Amygdala (tissue), 56 donors: ENCODE results near the gene PUS7L.
"Not testable (repeated sequence)": the region's sequence is repeated elsewhere in the genome, so short reads cannot be mapped to it uniquely, and the experiment has no call there.

ENCODE experiments used
- DNase-seq, 56 donors: peaks; one replicate each; lab custom pipeline; 2025; lab: John Stamatoyannopoulos, UW

The PUS7L gene

GRCh38 chr12:43758728-43759563, at the start of gene PUS7L, which contains the start of gene IRAK4:
PUS7L (minus strand) TSS chr12:43758790; CDS start chr12:43755245, 3,545 bp downstream.
IRAK4 (plus strand) TSS chr12:43758951; CDS start chr12:43768112, 9,161 bp downstream.
- DNase-seq: peak in 55 of 56 donors; percentile 51 to 97 (median 90)

- DNase-seq: no peak
Observed at GRCh38 chr12:43807386-43807785, 48.8 kb upstream of the PUS7L start.

GRCh38 chr12:43806737-43807072, 48.1 kb upstream of the PUS7L start:
- no peak for DNase-seq

- peak; percentile 18 to 92 (median 75) for DNase-seq
Observed at GRCh38 chr12:43805860-43806736, 47.5 kb upstream of the PUS7L start, which contains the start of gene TWF1. TWF1 (minus strand) TSS chr12:43806317; CDS start chr12:43806245, 72 bp downstream.

- peak in 1 of 56 donors; percentile 21 for DNase-seq
Observed at GRCh38 chr12:43805149-43805859, 46.7 kb upstream of the PUS7L start.

- DNase-seq: no peak
Observed at GRCh38 chr12:43797561-43798217, 39.1 kb upstream of the PUS7L start.

GRCh38 chr12:43795716-43796280, 37.2 kb upstream of the PUS7L start:
- DNase-seq: no peak

GRCh38 chr12:43789941-43790340, 31.4 kb upstream of the PUS7L start:
- DNase-seq: no peak

GRCh38 chr12:43786899-43787693, 28.5 kb upstream of the PUS7L start:
- DNase-seq: no peak

GRCh38 chr12:43776498-43776897, 17.9 kb upstream of the PUS7L start:
- DNase-seq: no peak

GRCh38 chr12:43766291-43766690, 7.7 kb upstream of the PUS7L start:
- DNase-seq: no peak

GRCh38 chr12:43764528-43764927, 5.9 kb upstream of the PUS7L start:
- no peak for DNase-seq

GRCh38 chr12:43763769-43764168, 5.2 kb upstream of the PUS7L start:
- DNase-seq: no peak

GRCh38 chr12:43762596-43762995, 4.0 kb upstream of the PUS7L start:
- no peak for DNase-seq

GRCh38 chr12:43761500-43761899, 2.9 kb upstream of the PUS7L start:
- DNase-seq: no peak

- DNase-seq: no peak
Observed at GRCh38 chr12:43760396-43760795, 1.8 kb upstream of the PUS7L start.

- DNase-seq: peak in 26 of 56 donors; percentile 8 to 77 (median 48)
Observed at GRCh38 chr12:43758247-43758727, 303 bp downstream of the PUS7L start.

GRCh38 chr12:43754015-43754414, 4.6 kb downstream of the PUS7L start:
- DNase-seq: no peak

GRCh38 chr12:43751360-43751759, 7.2 kb downstream of the PUS7L start:
- not testable (repeated sequence) for DNase-seq
